GM18519 (cell line): Measurements from ENCODE around the gene SCRT2.
"Not testable (repeated sequence)": the region's sequence is repeated elsewhere in the genome, so short reads cannot be mapped to it uniquely, and the experiment has no call there.

Experiments used
- ATAC-seq: cut with Tn5 transposase; IDR thresholded peaks from one replicate; pipeline ENCODE4 v1.9.1; 2021; ENCODE audit warnings: mild to moderate bottlenecking, moderate library complexity; ENCODE audit not compliant: unreplicated experiment, low FRiP score

Gene SCRT2

DNA sequence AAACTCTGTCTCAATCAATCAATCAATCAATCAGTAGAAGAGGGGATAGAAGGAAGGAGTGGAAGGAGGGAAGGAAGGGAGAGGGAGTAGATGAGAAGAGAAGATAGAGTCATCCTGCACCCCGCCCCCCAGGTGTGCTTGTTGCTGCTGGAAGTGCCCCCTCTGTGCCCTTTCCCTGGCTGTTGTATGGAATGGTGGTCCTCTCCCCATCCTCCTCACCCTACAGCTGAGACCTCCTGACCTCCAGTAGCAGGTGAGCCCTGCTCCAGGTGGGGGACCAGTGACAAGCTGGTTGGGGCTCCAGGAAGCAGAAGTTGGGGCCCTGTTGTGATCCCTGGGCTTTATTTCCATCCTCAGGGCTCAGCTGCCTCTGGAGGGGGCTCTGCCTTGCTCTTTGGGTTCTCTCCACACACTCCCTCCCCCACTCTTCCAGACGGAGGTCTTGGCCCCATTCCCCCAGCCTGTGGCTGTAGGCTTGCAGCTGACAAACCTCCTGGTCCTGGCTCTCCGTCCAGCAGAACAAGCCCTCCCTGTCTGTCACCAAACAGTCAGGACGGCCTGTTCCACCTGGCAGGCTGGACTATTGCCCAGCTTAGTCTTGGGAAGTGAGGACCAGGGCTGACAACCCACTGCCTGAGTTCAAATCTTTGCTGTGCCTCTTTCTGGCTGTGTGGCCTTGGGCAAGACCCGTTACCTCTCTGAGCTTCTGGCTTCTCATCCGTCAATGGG, 26.0 kb upstream of the SCRT2 start:
- ATAC-seq = no peak

DNA sequence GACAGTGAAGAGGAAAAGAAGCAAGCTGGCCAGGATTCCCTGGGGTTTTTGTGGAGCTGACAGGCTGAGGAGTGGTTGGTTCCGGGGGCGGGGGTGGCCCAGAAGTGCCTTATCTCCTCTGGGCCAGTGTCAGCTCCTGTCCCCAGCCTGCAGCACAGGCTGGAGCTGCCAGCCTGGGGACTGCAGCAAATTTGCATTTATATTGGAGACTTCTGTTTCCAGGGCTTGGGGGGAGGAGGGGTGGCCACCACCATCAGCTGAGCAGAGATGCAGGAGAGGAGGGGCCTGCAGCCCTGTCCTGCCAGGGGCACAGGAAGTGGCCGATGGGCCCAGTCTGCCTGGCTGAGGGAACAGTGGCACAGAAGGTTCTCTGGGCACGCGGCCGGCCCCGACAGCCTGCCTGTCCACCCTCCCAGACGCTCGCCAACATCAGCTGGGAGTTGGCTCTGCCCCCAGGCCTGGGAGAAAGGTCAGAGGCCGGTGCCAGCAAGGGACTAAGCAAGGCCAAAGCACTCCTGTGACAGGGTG, 24.3 kb upstream of the SCRT2 start:
- no peak for ATAC-seq

DNA sequence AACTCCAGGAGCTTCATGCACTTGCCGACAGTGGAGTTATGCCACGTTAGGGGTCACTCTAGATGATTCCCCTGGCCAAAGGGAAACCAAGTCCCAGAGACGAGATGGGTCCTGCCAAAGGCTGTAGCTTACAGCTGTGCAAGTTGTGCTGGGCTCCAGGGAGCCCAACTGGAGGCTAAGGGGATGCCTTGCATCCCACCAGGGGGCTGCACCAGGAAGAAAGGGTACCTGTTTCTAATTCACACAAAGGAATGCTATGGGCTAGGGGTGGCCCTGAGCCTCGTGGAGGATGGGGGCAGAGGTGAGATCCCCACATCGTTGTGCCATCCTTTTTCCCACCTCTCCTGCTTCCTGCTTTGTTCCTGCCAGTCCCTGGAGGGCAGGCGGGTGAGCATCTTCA, 23.7 kb upstream of the SCRT2 start:
- ATAC-seq = no peak

DNA sequence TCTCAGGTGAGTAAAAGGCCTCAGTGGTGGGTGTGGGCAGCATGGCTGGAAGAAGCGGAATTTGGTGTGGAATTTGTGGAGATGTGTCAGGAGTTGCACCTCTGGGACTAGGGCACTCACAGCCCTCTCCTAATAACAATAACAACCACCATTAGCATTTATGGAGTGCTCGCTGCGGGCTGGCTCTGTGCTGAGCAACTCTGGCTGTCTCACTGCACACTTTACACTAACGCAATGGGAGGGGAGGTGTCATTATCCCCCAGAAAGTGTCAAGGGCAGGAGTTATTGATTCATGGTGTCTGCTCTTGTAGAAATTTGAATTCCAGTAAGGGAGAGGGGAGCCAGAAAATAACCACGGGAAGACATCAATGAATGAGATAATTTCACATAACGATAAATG, 22.7 kb upstream of the SCRT2 start:
- ATAC-seq = no peak

- no peak for ATAC-seq
Measured at GRCh38 chr20:697826-698225, 22.2 kb upstream of the SCRT2 start.

DNA sequence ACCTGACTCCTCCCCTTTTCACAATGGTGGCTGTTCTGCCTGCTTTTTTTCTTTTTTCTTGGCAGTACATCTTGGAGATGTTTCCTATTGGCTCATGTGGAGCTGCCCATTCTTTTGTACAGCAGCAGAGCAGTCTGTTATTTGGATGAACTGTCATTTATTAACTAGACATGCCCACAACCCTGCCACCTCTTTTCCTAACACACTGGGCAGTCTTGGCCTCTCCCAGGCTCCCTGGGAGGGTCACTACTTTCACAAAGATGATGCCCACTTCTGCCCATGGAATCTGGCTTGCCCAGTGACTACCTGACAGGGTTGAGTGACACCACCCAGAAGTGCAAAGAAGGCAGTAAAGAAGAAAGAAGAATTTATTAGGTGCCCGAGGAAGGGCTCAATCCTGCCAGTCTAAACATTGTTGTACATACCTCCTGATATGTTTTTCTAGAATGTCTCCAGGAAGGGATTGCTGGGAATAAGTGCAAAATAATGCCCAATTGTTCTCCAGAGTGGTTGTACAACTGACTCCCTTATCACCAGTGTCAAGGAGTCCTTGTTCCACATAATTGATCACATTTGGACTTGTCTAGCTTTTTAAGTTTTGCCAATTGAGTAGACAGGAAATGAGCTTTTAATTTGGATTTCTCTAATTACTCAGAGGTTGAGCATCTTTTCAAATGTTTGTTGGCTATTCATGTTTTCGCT, 19.7 kb upstream of the SCRT2 start:
- ATAC-seq = no peak

GRCh38 chr20:694496-694895, 18.9 kb upstream of the SCRT2 start:
- no peak for ATAC-seq

DNA sequence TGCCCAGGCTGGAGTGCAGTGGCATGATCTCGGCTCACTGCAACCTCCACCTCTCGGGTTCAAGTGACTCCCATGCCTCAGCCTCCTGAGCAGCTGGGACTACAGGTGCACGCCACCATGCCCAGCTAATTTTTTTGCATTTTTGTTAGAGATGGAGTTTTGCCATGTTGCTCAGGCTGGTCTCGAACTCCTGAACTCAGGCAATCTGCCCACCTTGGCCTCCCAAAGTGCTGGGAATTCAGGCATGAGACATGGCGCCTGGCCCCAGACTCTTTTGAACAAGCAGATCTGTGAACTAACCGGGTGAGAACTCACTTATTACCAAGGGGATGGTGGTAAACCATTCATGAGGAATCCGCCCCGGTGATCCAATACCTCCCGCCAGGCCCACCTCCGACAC, 18.2 kb upstream of the SCRT2 start:
- ATAC-seq = not testable (repeated sequence)

DNA sequence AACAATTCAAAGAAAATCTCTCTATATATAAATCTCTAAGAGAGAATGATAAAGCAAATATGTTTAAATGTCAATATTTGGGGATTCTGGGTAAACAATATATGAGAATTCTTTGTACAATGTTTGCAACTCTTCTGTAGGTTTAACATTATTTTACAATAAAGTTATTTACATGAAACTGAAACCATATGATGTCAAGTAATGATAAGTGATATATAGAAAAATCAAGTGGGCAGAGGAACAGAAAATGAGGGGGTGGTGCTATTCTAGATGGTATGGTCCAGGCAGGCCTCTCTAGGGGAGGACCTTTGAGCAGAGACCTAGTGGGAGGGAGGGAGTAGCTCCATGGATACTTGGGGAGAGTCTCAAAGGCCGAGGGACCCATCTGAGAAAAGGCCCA, 16.4 kb upstream of the SCRT2 start:
- ATAC-seq = no peak

DNA sequence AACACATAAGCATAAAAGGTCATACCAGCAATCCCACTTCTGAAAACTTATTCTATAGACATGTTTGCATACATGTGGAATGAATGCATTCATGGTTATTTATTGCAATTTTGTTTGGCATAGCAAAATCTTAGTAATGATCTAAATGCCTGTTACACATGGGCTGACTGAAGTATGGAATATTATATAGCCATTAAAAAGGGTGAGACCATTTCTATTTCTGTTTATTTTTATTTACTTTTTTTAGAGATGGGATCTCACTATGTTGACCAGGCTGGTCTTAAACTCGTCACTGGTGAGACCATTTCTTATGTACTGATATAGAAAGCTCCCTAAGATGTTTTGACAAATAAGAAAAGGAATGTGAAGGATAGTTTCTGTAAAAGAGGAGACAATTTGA, 14.3 kb upstream of the SCRT2 start:
- no peak for ATAC-seq

GRCh38 chr20:689348-689747, 13.7 kb upstream of the SCRT2 start:
- ATAC-seq = no peak

GRCh38 chr20:688809-689212, 13.2 kb upstream of the SCRT2 start:
- no peak for ATAC-seq

DNA sequence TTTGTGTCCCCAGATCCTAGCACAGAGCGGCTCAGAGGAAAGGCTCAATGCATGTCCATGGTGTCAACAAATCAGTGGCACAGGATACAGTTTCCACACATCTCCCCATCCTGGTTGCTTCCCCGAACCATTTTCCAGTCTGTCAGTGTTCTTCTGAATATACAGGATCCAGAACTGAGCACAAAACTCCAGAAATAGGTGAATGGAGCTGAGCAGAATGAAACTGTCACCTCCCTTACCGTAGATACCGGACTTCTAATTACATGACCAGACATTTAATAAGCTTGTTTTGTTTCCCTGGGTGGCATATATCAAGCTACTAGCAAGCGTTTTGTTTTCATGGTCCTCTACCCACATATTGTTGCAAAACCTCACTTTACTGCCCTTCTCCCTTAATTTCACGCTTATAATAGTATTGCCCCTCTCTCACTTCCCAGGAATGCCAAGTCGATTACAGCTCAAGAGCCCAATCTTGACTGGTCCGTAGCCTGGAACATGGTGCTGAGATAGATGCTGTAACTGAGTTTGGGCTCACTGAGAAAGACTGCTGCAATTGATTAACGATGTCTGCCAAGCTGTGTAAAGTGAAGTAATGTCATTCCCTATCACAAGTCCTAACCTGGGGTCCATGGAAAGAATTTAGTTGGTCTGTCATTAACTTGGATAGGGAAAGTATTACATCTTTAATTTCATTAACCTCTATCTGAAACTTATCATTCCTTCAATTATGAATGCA, 12.0 kb upstream of the SCRT2 start:
- ATAC-seq = no peak

GRCh38 chr20:684676-685319, 9.2 kb upstream of the SCRT2 start:
- no peak for ATAC-seq

- ATAC-seq = no peak
Measured at GRCh38 chr20:682123-682522, 6.5 kb upstream of the SCRT2 start.

DNA sequence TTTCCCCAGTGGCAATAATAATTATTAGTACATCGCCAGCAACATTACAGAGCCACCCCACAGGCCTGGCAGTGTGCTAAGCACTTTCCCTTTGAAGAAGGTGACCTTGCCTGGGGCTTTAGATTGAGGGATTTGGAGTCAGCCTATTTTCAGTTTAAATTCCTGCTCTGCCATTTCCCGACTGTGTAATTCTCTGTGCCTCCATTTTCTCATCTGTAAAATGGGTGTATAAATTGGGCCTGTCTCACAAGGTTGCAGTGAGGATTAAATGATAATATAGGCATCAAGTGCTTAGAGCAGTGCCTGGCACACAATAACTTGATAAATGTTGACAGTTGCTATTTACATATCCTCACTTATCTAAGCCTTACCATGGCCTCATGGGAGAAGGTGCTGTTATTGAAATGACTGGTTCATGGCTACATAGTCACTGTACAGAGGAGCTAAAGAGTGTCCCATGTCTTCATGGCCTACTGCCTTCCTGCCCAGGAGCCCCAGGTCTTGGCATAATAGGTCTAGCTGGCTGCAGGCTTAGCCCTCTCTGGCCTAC, 5.1 kb upstream of the SCRT2 start:
- no peak for ATAC-seq

DNA sequence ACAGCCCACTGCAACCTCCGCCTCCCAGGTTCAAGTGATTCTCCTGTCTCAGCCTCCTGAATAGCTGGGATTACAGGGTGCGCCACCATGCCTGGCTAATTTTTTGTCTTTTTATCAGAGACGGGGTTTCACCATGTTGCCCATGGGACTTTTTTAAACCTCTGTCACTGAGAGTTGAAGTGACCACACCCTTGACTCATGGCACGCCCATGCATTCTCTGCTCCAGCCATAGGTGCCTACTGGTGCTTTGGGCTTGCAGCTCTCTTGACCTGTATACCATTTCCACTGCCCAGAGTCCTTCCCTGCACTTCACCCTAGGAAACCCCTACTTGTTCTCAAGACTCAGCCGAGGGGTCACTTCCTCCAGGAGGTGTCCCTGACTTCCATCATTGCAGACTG, 2.4 kb upstream of the SCRT2 start:
- ATAC-seq = no peak

DNA sequence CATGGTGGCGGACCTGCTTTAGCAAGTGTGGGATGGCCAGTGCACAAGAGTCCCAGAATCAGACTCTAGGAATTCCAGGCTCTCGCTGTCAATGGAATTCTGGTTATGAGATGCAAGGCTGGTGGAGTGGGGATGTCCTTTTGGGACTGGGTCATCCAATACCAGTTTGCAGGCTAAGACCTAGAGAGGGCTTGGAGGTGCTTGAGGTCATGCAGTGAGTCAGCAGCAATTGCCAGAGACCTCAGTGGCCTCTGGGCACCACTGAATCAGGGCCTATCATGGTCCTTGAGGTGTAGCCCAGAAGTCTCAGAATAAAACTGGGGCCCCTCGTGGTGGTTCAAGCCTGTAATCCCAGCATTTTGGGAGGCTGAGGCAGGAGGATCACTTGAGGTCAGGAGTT, 1.4 kb upstream of the SCRT2 start:
- no peak for ATAC-seq

GRCh38 chr20:676315-676937, 824 bp upstream of the SCRT2 start:
- ATAC-seq = no peak

DNA sequence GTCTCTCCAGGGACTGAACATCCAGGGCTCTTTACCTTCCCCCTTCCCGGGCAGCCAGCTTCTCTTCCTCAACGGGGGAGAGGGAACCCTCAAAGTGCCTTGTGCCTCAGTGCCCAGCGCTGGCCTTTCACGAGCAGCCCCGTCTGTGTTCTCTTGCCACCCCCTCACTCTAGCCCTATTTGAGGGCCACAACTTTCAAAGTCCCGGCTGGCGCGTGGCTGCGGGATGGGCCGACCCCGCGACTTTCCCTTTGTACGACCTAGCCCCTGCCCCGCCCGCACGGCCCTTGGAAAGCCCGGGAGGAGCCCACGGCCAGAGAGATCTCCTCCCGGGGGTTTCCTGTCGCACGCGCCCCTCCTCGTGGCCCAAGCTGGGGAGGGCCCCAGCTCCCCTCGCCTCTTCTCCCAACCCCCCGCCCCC, 559 bp downstream of the SCRT2 start:
- ATAC-seq = no peak
